Glutamatergic neuron (in vitro differentiated cells): ENCODE data around the gene PIK3R6. TPM values are rescaled to one million over a fixed set of nuclear protein-coding genes. Genes with fewer than 3 reads are reported as not detected.
"Not testable (repeated sequence)": the region's sequence is repeated elsewhere in the genome, so short reads cannot be mapped to it uniquely, and the experiment has no call there.

ENCODE experiments used
- DNase-seq: peaks from one replicate; pipeline ENCODE4 v3.0.0; 2022
- H3K27ac Mint-ChIP-seq: one replicate; pipeline ENCODE4 v1.8.0; 2020; ENCODE audit warnings: mild to moderate bottlenecking, mixed read lengths, inconsistent platforms; ENCODE audit not compliant: unreplicated experiment
- H3K27me3 Mint-ChIP-seq: one replicate; pipeline ENCODE4 v1.8.0; 2020; ENCODE audit warnings: mild to moderate bottlenecking, moderate library complexity, mixed read lengths, inconsistent platforms; ENCODE audit not compliant: unreplicated experiment
- H3K36me3 Mint-ChIP-seq: one replicate; pipeline ENCODE4 v1.8.0; 2020; ENCODE audit warnings: mild to moderate bottlenecking, mixed read lengths, inconsistent platforms; ENCODE audit not compliant: unreplicated experiment
- H3K4me1 Mint-ChIP-seq: one replicate; pipeline ENCODE4 v1.8.0; 2020; ENCODE audit warnings: mild to moderate bottlenecking, low read depth, mixed read lengths, inconsistent platforms; ENCODE audit not compliant: unreplicated experiment
- H3K4me3 Mint-ChIP-seq: one replicate; pipeline ENCODE4 v1.8.0; 2020; ENCODE audit warnings: mild to moderate bottlenecking, mixed read lengths, inconsistent platforms; ENCODE audit not compliant: unreplicated experiment
- H3K9me3 Mint-ChIP-seq: one replicate; pipeline ENCODE4 v1.8.0; 2020; ENCODE audit warnings: mild to moderate bottlenecking, moderate library complexity, mixed read lengths, inconsistent platforms; ENCODE audit not compliant: unreplicated experiment
- total RNA-seq: library from RNA; stranded (reverse); fragmentation: NEBNext Ultra II Directional; extraction: Animal tissue kit (Norgen Biotek cat#: 25700); gene quantifications from one replicate; pipeline ENCODE4 v1.2.1, GENCODE V29; 2021; ENCODE audit not compliant: unreplicated experiment
- TF ChIP-seq, protein P1 (sequence below): fragments of 200-600 bp; sonication (generic); IDR thresholded peaks from one replicate; pipeline ENCODE4 v1.5.0; 2021; ENCODE audit not compliant: partially characterized antibody, unreplicated experiment

The PIK3R6 gene
- total RNA-seq, 1 donor from 2014 or later: not detected

DNA sequence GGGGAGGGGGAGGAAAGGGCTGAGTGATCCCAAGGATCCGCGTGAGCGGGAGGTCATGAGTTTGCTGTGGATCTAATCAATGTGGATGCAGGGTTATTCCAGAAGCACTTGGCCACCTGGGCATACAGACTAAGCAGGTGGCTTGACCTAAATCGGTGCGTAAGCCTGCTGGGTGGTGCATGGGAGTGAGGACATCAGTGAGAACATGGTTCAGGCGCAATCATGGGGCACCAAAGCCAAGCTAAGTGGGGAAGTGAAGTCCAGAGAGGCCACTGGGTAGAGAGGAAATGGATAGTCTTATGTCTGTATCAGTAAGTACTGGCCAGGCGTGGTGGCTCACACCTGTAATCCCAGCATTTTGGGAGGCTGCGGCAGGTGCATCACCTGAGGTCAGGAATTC is 49.4 kb downstream of the PIK3R6 start:
- no peak for DNase-seq
- peaks cover 9% of the 10 kb centered on the region for H3K27me3 Mint-ChIP-seq
- peaks cover 2% of the 10 kb centered on the region for H3K36me3 Mint-ChIP-seq
- no peaks in the 10 kb centered on the region for H3K4me1 Mint-ChIP-seq
- H3K27ac Mint-ChIP-seq: no peak overlapping the region
- TF ChIP-seq, protein P1, sequence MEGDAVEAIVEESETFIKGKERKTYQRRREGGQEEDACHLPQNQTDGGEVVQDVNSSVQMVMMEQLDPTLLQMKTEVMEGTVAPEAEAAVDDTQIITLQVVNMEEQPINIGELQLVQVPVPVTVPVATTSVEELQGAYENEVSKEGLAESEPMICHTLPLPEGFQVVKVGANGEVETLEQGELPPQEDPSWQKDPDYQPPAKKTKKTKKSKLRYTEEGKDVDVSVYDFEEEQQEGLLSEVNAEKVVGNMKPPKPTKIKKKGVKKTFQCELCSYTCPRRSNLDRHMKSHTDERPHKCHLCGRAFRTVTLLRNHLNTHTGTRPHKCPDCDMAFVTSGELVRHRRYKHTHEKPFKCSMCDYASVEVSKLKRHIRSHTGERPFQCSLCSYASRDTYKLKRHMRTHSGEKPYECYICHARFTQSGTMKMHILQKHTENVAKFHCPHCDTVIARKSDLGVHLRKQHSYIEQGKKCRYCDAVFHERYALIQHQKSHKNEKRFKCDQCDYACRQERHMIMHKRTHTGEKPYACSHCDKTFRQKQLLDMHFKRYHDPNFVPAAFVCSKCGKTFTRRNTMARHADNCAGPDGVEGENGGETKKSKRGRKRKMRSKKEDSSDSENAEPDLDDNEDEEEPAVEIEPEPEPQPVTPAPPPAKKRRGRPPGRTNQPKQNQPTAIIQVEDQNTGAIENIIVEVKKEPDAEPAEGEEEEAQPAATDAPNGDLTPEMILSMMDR: no peak
- peaks cover 2% of the 10 kb centered on the region for H3K9me3 Mint-ChIP-seq
- no peak overlapping the region for H3K4me3 Mint-ChIP-seq

DNA sequence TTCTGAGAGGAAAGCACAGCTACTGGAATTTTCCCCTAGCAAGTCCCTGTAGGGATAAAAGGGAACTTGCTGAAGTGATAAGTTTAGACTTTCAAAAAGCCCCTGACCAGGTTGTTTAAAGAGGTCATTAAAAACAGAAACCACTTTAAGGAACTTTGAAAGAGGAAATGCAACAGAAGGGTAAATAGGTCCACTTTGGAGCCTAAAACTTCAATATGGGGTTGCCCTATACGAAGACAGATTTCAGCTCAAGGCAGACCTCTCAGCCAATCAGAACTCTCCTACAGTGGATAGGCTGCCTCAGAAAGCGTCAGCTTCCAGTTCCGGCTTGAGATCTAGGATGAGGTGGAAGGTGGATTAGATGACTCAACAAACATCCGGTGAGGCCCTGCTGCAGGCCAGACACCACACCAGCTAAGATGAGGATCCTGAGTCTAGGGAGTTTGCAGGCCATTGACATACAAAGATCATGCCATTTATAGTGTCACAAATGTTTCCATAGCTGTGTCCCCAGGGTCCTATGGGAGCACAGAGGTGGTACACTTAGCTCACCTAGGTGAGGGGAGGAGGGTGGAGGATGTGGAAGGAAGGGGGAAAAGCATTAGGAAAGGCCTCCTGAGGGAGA is 60.4 kb downstream of the PIK3R6 start:
- Mint-ChIP-seq H3K4me1 (no peaks in the 10 kb centered on the region), H3K4me3 (no peak overlapping the region), H3K36me3 (peaks cover 7% of the 10 kb centered on the region), H3K27ac (no peak overlapping the region), H3K9me3 (peaks cover 4% of the 10 kb centered on the region), H3K27me3 (no peaks in the 10 kb centered on the region)
- DNase-seq: no peak
- TF ChIP-seq, protein P1: no peak

DNA sequence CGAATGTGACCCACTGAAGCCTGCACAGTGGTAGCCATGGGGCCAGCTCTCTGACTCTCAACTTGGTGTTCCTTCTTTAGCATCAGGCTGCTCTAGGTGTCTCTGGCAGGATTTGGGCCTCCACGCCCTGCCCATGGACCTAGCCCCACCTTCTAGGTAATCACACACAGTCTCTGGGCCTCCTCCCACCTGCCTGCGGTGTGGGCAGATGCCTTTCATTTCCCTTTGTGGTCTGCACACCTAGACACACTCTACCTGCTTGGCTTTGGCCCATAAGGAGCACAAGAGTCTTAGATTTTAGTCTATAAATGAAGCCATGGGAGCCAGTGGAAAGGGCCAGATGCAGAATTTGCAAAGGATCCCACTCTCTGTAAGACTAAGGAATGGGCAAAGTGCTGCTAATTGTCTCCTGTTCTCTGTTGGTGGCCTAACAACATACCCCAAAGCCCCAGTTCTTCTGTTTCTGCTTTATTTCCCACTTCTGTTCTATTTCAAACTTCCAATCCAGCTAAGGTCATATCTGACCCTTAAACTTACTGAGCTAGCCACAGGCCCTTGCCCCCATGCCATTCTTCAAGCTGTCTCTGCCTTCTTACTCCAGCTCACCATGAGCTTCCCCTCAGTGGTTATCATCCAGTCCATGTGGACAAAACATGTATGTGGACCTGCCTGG is 61.1 kb downstream of the PIK3R6 start:
- DNase-seq: no peak
- H3K4me3 Mint-ChIP-seq: no peak overlapping the region
- peaks cover 2% of the 10 kb centered on the region for H3K27me3 Mint-ChIP-seq
- TF ChIP-seq, protein P1: no peak
- H3K36me3 Mint-ChIP-seq: peaks cover 2% of the 10 kb centered on the region
- H3K9me3 Mint-ChIP-seq: peaks cover 4% of the 10 kb centered on the region
- no peaks in the 10 kb centered on the region for H3K4me1 Mint-ChIP-seq
- H3K27ac Mint-ChIP-seq: no peak overlapping the region

DNA sequence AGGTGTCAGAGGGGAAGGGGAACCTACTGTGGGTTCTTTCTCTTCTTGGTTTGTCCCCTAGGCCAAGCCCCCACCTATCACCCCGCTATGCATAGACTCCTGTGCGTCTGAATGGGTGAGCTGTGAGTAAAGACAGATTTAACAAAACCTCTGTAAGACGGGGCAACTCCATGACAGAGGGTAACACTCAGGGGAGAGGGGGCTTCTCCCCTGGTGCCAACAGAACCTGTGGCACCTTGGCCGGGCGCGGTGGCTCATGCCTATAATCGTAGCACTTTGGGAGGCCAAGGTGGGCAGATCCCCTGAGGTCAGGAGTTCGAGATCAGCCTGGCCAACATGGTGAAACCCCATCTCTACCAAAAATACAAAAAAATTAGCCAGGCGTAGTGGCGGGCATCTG is 62.1 kb downstream of the PIK3R6 start:
- not testable (repeated sequence) for DNase-seq, H3K4me3 Mint-ChIP-seq, H3K27ac Mint-ChIP-seq, H3K27me3 Mint-ChIP-seq, H3K4me1 Mint-ChIP-seq, H3K36me3 Mint-ChIP-seq, H3K9me3 Mint-ChIP-seq

DNA sequence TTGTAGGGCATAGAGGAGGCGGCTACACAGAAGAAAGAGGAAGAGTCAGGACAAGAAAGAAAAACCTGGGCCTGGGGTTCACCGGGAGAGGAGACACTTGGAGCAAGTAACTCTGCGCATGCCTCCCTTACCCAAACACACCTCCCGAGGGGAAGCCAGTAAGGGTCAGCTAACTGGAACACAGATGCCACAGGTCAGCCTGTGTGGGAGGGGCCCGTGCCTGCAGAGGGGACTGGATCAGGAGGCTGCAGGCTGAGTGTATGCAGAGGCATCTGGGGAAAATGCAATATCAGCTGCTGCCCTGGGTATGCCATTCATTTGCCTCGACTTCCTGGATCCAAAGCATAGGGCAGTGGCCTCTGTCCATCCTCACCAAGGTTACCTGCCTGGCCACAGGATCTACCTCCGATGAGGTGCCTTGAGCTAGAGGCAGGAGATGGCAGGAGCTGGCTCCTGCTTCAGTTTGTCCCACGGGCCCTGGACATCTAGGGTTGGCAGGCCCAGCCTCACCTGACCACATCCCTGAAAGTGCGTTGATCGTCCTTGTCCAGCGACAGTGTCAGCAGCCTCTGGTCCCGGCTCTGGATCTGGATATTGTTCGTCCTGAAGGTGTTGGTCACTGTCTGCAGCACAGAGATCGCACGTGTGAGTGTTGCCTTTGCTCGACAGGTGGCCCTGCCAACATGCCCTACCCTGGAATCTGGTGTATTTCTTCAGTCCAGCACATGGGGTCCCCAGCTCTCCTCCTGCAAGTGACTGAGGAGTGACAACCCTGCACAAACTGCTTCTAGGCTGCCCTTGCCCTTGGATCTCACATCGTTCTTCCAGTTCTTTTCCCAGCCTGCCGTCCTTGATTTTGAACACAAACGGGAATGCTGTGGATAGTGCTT is 63.7 kb downstream of the PIK3R6 start:
- no peak overlapping the region for H3K27ac Mint-ChIP-seq
- TF ChIP-seq, protein P1: no peak
- no peak for DNase-seq
- no peak overlapping the region for H3K4me3 Mint-ChIP-seq
- no peaks in the 10 kb centered on the region for H3K36me3 Mint-ChIP-seq
- H3K9me3 Mint-ChIP-seq: no peaks in the 10 kb centered on the region
- peaks cover 5% of the 10 kb centered on the region for H3K27me3 Mint-ChIP-seq
- no peaks in the 10 kb centered on the region for H3K4me1 Mint-ChIP-seq
